Fibroblast of lung (primary cell): ENCODE results near the gene HYCC1.

Experiments used
- EZH2 ChIP-seq: IDR thresholded peaks from 2 replicates; pipeline ENCODE4 v1.5.1; 2012; ENCODE audit warnings: low read length, control low read depth, mild to moderate bottlenecking; ENCODE audit errors: missing control alignments
- TF ChIP-seq, protein P1 (sequence below), 2 donors: IDR thresholded peaks in 1 of 2; conservative IDR thresholded peaks in 1 of 2; 1 replicate in 1 of 2; 2 replicates in 1 of 2; pipeline ENCODE4 v1.5.1; 2011 to 2012; ENCODE audit warnings: low read length in 2 of 2, control low read depth in 1 of 2, inconsistent platforms in 1 of 2, low read depth in 1 of 2, mild to moderate bottlenecking in 1 of 2

DNA sequence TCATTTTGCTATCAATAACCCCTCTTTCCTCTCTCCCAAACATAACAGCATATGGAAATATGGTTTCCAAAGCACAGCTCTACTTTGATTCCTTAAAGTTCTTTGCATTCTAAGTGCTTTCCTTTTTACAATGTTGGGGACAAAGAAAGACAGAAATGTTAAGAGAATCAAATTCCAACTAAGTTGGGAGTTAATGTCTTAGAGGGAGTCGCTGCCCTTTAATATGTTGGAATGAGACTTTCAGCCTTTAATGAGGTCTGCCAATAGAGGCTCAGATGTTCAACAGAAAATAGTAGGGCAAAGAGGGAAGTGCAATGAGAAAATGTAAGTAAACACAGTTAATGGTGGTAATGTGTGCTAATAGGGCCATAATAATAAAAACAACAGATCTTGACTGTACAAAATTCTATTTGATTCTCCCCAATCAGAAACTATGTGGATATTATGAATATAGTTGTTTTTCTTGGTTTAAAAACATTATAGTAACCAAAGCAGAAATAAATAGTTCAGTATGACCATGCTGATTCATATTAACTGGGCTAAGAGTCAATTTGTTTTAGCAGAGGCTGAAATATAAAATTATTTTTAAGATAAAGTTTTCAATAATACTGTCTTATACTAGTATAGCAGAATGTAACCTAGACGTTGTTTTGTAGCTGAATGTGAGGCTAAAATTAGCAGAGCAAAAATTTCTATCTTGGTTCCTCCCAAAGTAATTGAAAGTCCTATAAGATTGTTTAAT is 10.3 kb downstream of the HYCC1 start:
- TF ChIP-seq, protein P1, sequence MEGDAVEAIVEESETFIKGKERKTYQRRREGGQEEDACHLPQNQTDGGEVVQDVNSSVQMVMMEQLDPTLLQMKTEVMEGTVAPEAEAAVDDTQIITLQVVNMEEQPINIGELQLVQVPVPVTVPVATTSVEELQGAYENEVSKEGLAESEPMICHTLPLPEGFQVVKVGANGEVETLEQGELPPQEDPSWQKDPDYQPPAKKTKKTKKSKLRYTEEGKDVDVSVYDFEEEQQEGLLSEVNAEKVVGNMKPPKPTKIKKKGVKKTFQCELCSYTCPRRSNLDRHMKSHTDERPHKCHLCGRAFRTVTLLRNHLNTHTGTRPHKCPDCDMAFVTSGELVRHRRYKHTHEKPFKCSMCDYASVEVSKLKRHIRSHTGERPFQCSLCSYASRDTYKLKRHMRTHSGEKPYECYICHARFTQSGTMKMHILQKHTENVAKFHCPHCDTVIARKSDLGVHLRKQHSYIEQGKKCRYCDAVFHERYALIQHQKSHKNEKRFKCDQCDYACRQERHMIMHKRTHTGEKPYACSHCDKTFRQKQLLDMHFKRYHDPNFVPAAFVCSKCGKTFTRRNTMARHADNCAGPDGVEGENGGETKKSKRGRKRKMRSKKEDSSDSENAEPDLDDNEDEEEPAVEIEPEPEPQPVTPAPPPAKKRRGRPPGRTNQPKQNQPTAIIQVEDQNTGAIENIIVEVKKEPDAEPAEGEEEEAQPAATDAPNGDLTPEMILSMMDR (conservative IDR thresholded peaks at IDR 0.05 in 1 of 2, IDR thresholded peaks at IDR 0.05 in 1 of 2; ENCODE audit: low read depth in 1 of 2, low read length in 2 of 2): no peak
- no peak for TF ChIP-seq EZH2
